Pancreas (tissue), 10 donors: Measurements from ENCODE around the gene DNAJB11. TPM values are rescaled to one million over a fixed set of nuclear protein-coding genes. Genes with fewer than 3 reads are reported as not detected.

ENCODE experiments used
- ATAC-seq, 4 donors: fragments of 200-7000 bp; cut with Tn5 transposase; one replicate each; pipeline versions ENCODE4 v1.8.0 to v1.9.1; 2020; ENCODE audit warnings: mild to moderate bottlenecking in 4 of 4, moderate library complexity in 4 of 4
- DNase-seq, 6 donors: peaks; one replicate each; pipeline ENCODE4 v3.0.0-alpha.2; 2020
- FAIRE-seq: peaks from 2 replicates; lab custom pipeline; 2012; peaks lifted over from hg19 to GRCh38; lab: Jason Lieb, UNC
- H3K27ac ChIP-seq, 4 donors: fragments of 200-600 bp; sonication (generic); 1 replicate in 3 of 4; 2 replicates in 1 of 4; pipeline versions ENCODE4 v1.5.0 to v1.8.0; 2020
- H3K27me3 ChIP-seq, 4 donors: fragments of 200-600 bp; one replicate each; pipeline ENCODE4 v1.8.0; 2021
- H3K36me3 ChIP-seq, 3 donors: fragments of 200-600 bp; sonication (generic) in 1 of 3; one replicate each; pipeline versions ENCODE4 v1.5.0 to v1.8.0; 2020 to 2021
- H3K4me1 ChIP-seq, 3 donors: fragments of 200-600 bp; one replicate each; pipeline ENCODE4 v1.8.0; 2021
- H3K4me3 ChIP-seq, 4 donors: fragments of 200-600 bp; sonication (generic) in 2 of 4; one replicate each; pipeline versions ENCODE4 v1.5.0 to v1.8.0; 2020 to 2021
- H3K9me3 ChIP-seq, 4 donors: fragments of 200-600 bp; one replicate each; pipeline ENCODE4 v1.8.0; 2021
- CTCF ChIP-seq, 4 donors: fragments of 200-600 bp; sonication (generic) in 3 of 4; IDR thresholded peaks; one replicate each; pipeline versions ENCODE4 v1.5.0 to v1.8.0; 2021; ENCODE audit warnings: antibody characterized with exemption in 4 of 4
- WGBS, 2 donors: extraction: QIAGEN DNeasy Blood & Tissue Kit; methylation state at CpG; one replicate each; pipeline ENCODE4 v1.1.7; 2013; 5-methylcytosine and 5-hydroxymethylcytosine counted together
- intact Hi-C, 3 donors: fragments of 100-400 bp; cut with DNase I; formaldehyde crosslinking; loops; one replicate each; pipeline versions ENCODE4 v1.11.1 to v1.14.2; 2022
- polyA plus RNA-seq, 2 donors: library from polyadenylated mRNA; stranded (reverse); fragments of 200-250 nt; gene quantifications; one replicate each; pipeline ENCODE4 v1.2.3, GENCODE V29; 2013
- total RNA-seq, 6 donors: library from RNA; stranded (reverse); fragmentation: NEBNext Ultra II Directional in 4 of 6; extraction: Animal tissue kit (Norgen Biotek cat#: 25700) in 4 of 6; gene quantifications; one replicate each; pipeline versions ENCODE4 v1.2.1 to v1.2.4, GENCODE V29; 2021 to 2023
- donor health status: healthy with polysubstance abuse.
- donor health status: DM: no; HTN: no; CAD: no; lungs with moderate emphysema.
- donor health status: DM: no; HTN: no; CAD: no.
- donor health status: control.
- donor health status: control.
- donor health status: Bipolar disorder and iron deficiency.
- donor health status: DM: yes; HTN: yes; CAD: no.
- donor health status: DM: no; HTN: no; CAD: no.
- donor health status: DM: no; HTN: no; CAD: no.
- donor health status: DM: yes; HTN: yes; CAD: no.

DNAJB11 gene
- total and polyA plus RNA-seq, 8 donors, result 21.9 to 52.6 (median 31.5) TPM

- no peak for TF ChIP-seq CTCF (IDR thresholded peaks at IDR 0.05)
- FAIRE-seq (no peak), ATAC-seq (no peak), DNase-seq (no peak)
- Histone ChIP-seq H3K4me3 (no peak overlapping the region), H3K4me1 (peaks cover 0 to 17% (median 10%) of the 10 kb centered on the region in 3 donors), H3K36me3 (peaks cover 4 to 35% (median 4%) of the 10 kb centered on the region in 3 donors), H3K9me3 (no peaks in the 10 kb centered on the region), H3K27me3 (no peaks in the 10 kb centered on the region), H3K27ac (no peak overlapping the region)
- intact Hi-C loops, result no loop called here
These were observed 16.7 kb downstream of the DNAJB11 start for GRCh38 chr3:186587183-186587582.

- intact Hi-C loops, result no loop called here
- ATAC-seq, result no peak
- TF ChIP-seq CTCF (IDR thresholded peaks at IDR 0.05), result no peak
- Histone ChIP-seq H3K4me1 (peaks cover 1 to 17% (median 11%) of the 10 kb centered on the region in 3 donors), H3K27me3 (no peaks in the 10 kb centered on the region), H3K36me3 (peaks cover 0 to 20% (median 3%) of the 10 kb centered on the region in 3 donors), H3K4me3 (no peak overlapping the region), H3K9me3 (no peaks in the 10 kb centered on the region), H3K27ac (no peak overlapping the region)
- no peak for FAIRE-seq
- WGBS, 2 donors, result 48 to 56% methylated on average over 2 of the region's 2 CpGs
- no peak for DNase-seq
These were observed 18.1 kb downstream of the DNAJB11 start for GRCh38 chr3:186588632-186589031.

GRCh38 chr3:186589121-186589520, 18.6 kb downstream of the DNAJB11 start:
- Histone ChIP-seq H3K4me3 (no peak overlapping the region), H3K27ac (peak overlapping the region in 2 of 4 donors; percentile 53 to 71), H3K36me3 (peaks cover 0 to 15% (median 0%) of the 10 kb centered on the region in 3 donors), H3K9me3 (no peaks in the 10 kb centered on the region), H3K27me3 (no peaks in the 10 kb centered on the region), H3K4me1 (peaks cover 6 to 18% (median 16%) of the 10 kb centered on the region in 3 donors)
- FAIRE-seq (no peak), ATAC-seq (peak; percentile 64 to 76 (median 65)), DNase-seq (no peak)
- intact Hi-C loops, result no loop called here
- WGBS, 2 donors, result 29 to 35% methylated on average over 3 of the region's 3 CpGs
- no peak for TF ChIP-seq CTCF (IDR thresholded peaks at IDR 0.05)

- H3K4me3 ChIP-seq, result no peak overlapping the region
- ATAC-seq (peak; percentile 59 to 77 (median 69)), FAIRE-seq (no peak), DNase-seq (peak in 2 of 6 donors; percentile 40 to 51)
- TF ChIP-seq CTCF (IDR thresholded peaks at IDR 0.05), result no peak
- WGBS, 2 donors, result 41 to 43% methylated on average over 5 of the region's 5 CpGs
- H3K9me3 ChIP-seq, result no peaks in the 10 kb centered on the region
- intact Hi-C loops, result no loop called here
- H3K4me1 ChIP-seq, result peaks cover 11 to 27% (median 20%) of the 10 kb centered on the region in 3 donors
- H3K27me3 ChIP-seq, result no peaks in the 10 kb centered on the region
- peaks cover 0 to 11% (median 0%) of the 10 kb centered on the region in 3 donors for H3K36me3 ChIP-seq
- H3K27ac ChIP-seq, result peak overlapping the region in 2 of 4 donors; percentile 53 to 71
These were observed 19.5 kb downstream of the DNAJB11 start for GRCh38 chr3:186589856-186590579.
